Bronchial epithelial cell (primary cell): Measurements from ENCODE around the gene PAX7. TPM values are rescaled to one million over a fixed set of nuclear protein-coding genes. Genes with fewer than 3 reads are reported as not detected.

Experiments used
- DNase-seq: peaks from one replicate; pipeline ENCODE4 v3.0.0-alpha.2; 2010; ENCODE audit warnings: low read depth
- FAIRE-seq: peaks from 2 replicates; lab custom pipeline; 2011; peaks lifted over from hg19 to GRCh38; lab: Jason Lieb, UNC
- H3K27me3 ChIP-seq: 2 replicates; pipeline ENCODE4 v1.5.1; 2011; ENCODE audit warnings: low read length; ENCODE audit not compliant: control insufficient read depth, insufficient read depth
- H3K36me3 ChIP-seq: 2 replicates; pipeline ENCODE4 v1.5.1; 2011; ENCODE audit warnings: low read length; ENCODE audit not compliant: control insufficient read depth, insufficient read depth
- H3K4me3 ChIP-seq: 2 replicates; pipeline ENCODE4 v1.5.1; 2011; ENCODE audit warnings: mild to moderate bottlenecking, low read depth, low read length, control low read depth
- total RNA-seq: library from RNA; depleted of rRNA; stranded (reverse); fragments of >200 nt; gene quantifications from 2 replicates; pipeline ENCODE4 v1.2.1, GENCODE V29; 2014
- TF ChIP-seq, protein P1 (sequence below): IDR thresholded peaks from 2 replicates; pipeline ENCODE4 v1.5.1; 2011; ENCODE audit warnings: mild to moderate bottlenecking, moderate library complexity, low read length, control low read depth, inconsistent platforms; ENCODE audit not compliant: insufficient read depth, severe bottlenecking

Gene PAX7
- total RNA-seq, 1 donor from 2014 or later = not detected

DNA sequence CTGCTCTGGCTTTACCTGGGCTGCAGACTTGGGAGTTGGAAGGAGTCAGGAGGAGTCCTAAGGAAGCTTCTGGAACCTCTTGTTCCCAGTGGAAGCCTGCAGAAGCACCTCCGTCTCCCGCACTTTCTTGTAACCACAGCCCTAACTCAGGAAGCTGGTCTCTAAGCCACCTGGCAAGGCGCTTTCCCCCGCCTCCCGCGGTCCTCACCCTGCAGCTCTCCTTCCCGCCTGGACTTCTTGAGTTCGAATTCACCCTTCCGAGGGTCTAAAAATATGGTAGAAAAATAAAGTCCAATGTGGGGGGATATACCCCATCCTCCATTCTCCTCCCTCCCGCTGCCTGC lies 15.1 kb downstream of the PAX7 start:
- Histone ChIP-seq H3K27me3 (peaks cover 67% of the 10 kb centered on the region), H3K4me3 (no peak overlapping the region), H3K36me3 (no peaks in the 10 kb centered on the region)
- DNase-seq = no peak
- TF ChIP-seq, protein P1, sequence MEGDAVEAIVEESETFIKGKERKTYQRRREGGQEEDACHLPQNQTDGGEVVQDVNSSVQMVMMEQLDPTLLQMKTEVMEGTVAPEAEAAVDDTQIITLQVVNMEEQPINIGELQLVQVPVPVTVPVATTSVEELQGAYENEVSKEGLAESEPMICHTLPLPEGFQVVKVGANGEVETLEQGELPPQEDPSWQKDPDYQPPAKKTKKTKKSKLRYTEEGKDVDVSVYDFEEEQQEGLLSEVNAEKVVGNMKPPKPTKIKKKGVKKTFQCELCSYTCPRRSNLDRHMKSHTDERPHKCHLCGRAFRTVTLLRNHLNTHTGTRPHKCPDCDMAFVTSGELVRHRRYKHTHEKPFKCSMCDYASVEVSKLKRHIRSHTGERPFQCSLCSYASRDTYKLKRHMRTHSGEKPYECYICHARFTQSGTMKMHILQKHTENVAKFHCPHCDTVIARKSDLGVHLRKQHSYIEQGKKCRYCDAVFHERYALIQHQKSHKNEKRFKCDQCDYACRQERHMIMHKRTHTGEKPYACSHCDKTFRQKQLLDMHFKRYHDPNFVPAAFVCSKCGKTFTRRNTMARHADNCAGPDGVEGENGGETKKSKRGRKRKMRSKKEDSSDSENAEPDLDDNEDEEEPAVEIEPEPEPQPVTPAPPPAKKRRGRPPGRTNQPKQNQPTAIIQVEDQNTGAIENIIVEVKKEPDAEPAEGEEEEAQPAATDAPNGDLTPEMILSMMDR = no peak
- no peak for FAIRE-seq

DNA sequence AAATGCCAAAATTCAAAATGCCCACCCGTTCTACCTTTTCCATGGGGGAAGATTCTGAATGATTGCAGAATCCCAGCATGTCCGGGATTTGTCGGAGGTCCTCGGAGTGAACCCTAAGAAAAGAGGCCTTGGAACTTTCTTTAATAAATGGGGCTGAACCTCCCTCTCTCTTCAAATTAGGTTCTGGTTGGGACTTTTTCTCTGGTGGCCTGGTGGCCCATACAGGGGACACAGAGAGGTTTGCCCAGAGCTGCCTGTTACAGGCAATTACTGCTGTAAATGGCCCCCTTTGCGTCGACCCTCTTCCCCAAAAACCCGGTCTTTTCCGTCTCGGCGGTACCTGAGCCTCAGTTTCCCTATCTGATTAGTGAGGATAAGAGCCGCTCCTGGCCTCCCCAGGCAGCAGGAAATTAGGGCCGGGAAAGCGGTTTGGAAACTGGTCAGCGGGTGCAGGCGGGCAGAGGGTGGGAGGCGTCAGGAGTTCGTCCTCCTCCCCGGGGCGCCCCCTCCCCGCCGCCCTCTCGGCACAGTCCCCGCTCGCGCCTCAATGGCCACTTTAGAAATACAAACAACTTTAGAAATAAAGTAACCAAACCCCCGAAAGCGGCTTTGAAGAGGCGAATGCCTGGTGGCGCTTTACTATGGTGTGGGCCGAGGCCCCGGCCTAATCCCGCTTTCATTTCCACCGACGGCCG lies 15.6 kb downstream of the PAX7 start:
- DNase-seq (no peak), FAIRE-seq (no peak)
- Histone ChIP-seq H3K27me3 (peaks cover 63% of the 10 kb centered on the region), H3K36me3 (no peaks in the 10 kb centered on the region), H3K4me3 (no peak overlapping the region)
- TF ChIP-seq, protein P1 = no peak

DNA sequence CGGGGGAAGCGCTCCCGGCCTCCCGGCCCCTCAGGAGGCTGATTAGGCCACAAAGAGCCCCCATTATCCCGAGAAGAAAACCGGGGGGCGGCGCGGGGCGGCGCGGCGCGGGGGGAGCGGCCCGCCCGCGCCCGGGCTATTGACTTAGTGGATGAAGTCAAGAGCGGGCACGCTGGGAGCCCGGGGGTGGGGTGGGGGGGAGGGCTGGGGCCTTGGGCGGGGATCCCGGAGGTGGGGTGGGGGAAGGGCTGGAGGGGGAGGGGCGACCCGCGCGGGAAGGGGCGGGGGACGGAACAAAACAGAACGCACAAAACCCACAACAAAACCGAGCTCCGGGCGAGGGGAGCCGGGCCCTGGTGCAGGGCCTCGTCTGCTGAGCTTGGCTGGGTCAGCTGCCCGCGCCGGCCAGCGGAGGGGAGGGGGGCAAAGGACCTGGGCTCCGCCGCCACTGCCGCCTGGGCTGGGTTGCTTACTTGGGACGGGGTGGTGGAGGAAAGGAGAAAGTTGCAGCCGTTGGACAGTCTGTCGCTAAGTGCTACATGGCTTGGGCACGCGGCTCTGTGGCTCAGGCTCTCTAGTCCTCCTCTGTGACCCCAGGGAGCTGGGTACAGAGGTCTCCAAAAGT lies 16.3 kb downstream of the PAX7 start:
- no peaks in the 10 kb centered on the region for H3K36me3 ChIP-seq
- FAIRE-seq (no peak), DNase-seq (no peak)
- peaks cover 60% of the 10 kb centered on the region for H3K27me3 ChIP-seq
- H3K4me3 ChIP-seq = no peak overlapping the region
- TF ChIP-seq, protein P1 = no peak

DNA sequence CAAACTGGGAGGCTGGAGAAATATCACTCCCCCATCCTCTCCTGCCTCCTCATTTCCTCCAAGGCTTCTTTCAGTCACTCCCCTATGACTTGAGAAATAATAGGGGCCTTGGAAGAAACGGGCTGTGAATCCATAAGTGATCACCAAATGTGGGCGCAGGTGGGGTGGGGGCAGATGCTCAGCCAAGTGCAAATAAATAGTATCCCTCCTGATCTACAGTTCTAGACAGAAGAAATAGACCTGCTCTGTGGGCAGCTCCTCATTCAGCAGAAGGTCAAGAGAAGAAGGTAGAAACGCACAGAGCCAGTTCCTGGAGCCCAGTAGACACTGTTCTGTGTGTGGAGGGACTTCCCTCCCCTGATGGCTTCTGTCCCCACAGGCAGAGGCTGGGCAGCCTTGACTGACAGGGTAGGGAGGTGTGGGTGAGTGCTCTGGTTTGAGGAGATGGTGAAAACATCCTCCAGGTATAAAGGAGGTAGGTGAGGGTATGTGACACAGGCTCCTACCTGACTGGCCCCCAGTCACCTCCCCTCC lies 17.1 kb downstream of the PAX7 start:
- H3K27me3 ChIP-seq = peaks cover 55% of the 10 kb centered on the region
- TF ChIP-seq, protein P1 = no peak
- no peaks in the 10 kb centered on the region for H3K36me3 ChIP-seq
- DNase-seq (no peak), FAIRE-seq (no peak)
- H3K4me3 ChIP-seq = no peak overlapping the region

DNA sequence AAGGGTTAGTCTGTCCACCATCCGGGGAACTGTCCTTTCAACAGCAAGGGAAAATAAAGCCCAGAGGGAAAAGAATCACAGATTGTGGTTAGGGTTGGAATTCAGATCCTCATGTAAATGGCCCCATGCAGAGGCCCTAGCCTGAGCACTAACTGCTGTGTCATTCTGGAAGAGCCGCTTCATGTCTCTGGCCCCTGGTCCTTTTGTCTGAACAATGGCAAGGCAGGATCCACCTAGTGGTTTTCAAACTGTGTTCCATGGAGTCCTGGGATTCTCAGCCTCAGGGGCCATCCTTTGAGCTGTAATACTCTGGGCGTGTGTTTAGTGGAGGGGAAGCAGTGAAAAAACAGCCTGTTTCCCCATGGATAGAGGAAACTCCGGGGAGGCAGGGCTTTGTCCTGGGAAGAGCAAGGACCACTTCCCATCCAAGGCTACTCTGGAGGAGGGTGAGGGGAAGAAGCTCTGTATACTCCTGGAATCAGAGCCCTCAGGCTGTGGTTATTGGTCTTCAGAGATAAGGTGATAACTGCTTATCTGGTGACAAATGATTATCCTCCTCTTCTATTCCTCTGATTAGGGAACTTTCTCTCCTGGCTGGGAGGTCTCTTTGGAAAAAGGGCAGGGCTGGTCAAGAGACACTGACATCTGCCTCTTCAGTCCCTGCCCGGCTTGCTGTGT lies 19.2 kb downstream of the PAX7 start:
- FAIRE-seq = no peak
- no peak for DNase-seq
- H3K36me3 ChIP-seq = no peaks in the 10 kb centered on the region
- TF ChIP-seq, protein P1 = no peak
- no peak overlapping the region for H3K4me3 ChIP-seq
- peaks cover 40% of the 10 kb centered on the region for H3K27me3 ChIP-seq
